Epithelial cell of proximal tubule (primary cell): ENCODE measurements around the gene DYNLT1. TPM values are rescaled to one million over a fixed set of nuclear protein-coding genes. Genes with fewer than 3 reads are reported as not detected.
"Not testable (repeated sequence)": the region's sequence is repeated elsewhere in the genome, so short reads cannot be mapped to it uniquely, and the experiment has no call there.

Source experiments
- DNase-seq: peaks from one replicate; pipeline ENCODE4 v3.0.0-alpha.2; 2011; ENCODE audit warnings: low read depth
- H3K4me3 ChIP-seq: 2 replicates; pipeline ENCODE4 v1.5.1; 2011; ENCODE audit warnings: low read depth, mild to moderate bottlenecking, low read length
- total RNA-seq: library from RNA; depleted of rRNA; stranded (reverse); fragments of >200 nt; gene quantifications from 2 replicates; pipeline ENCODE4 v1.2.3, GENCODE V29; 2015
- TF ChIP-seq, protein P1 (sequence below): conservative IDR thresholded peaks from 2 replicates; pipeline ENCODE4 v1.5.1; 2012; ENCODE audit warnings: low read depth, mild to moderate bottlenecking, low read length

The DYNLT1 gene
- total RNA-seq, 1 donor from 2014 or later, result 295 TPM

GRCh38 chr6:158654498-158654897 is 10.0 kb upstream of the DYNLT1 start:
- TF ChIP-seq, protein P1, sequence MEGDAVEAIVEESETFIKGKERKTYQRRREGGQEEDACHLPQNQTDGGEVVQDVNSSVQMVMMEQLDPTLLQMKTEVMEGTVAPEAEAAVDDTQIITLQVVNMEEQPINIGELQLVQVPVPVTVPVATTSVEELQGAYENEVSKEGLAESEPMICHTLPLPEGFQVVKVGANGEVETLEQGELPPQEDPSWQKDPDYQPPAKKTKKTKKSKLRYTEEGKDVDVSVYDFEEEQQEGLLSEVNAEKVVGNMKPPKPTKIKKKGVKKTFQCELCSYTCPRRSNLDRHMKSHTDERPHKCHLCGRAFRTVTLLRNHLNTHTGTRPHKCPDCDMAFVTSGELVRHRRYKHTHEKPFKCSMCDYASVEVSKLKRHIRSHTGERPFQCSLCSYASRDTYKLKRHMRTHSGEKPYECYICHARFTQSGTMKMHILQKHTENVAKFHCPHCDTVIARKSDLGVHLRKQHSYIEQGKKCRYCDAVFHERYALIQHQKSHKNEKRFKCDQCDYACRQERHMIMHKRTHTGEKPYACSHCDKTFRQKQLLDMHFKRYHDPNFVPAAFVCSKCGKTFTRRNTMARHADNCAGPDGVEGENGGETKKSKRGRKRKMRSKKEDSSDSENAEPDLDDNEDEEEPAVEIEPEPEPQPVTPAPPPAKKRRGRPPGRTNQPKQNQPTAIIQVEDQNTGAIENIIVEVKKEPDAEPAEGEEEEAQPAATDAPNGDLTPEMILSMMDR, result no peak
- DNase-seq, result no peak

GRCh38 chr6:158653577-158654354 is 9.2 kb upstream of the DYNLT1 start:
- no peak for DNase-seq
- TF ChIP-seq, protein P1, result no peak
- H3K4me3 ChIP-seq, result no peak overlapping the region

More at GRCh38 chr6:158654498-158654897, 10.0 kb upstream of the DYNLT1 start:
- no peak overlapping the region for H3K4me3 ChIP-seq

DNA sequence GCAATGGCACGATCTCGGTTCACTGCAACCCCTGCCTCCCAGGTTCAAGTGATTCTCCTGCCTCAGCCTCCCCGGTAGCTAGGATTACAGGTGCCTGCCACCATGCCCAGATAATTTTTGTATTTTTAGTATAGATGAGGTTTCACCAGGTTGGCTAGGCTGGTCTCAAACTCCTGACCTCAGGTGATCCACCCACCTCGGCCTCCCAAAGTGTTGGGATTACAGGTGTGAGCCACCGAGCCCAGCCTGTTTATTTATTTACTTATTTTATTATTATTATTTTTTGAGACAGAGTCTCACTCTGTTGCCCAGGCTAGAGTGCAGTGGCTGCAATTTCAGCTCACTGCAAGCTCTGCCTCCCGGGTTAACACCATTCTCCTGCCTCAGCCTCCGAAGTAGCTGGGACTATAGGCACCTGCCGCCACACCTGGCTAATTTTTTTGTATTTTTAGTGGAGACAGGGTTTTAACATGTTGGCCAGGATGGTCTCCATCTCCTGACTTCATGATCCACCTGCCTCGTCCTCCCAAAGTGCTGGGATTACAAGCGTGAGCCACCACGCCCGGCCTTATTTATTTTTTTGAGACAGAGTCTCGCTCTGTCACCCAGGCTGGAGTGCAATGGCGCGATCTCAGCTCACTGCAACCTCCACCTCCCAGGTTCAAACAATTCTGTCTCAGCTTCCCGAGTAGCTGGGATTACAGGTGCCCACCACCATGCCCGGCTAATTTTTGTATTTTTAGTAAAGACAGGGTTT is 7.6 kb upstream of the DYNLT1 start:
- DNase-seq, H3K4me3 ChIP-seq: not testable (repeated sequence)

DNA sequence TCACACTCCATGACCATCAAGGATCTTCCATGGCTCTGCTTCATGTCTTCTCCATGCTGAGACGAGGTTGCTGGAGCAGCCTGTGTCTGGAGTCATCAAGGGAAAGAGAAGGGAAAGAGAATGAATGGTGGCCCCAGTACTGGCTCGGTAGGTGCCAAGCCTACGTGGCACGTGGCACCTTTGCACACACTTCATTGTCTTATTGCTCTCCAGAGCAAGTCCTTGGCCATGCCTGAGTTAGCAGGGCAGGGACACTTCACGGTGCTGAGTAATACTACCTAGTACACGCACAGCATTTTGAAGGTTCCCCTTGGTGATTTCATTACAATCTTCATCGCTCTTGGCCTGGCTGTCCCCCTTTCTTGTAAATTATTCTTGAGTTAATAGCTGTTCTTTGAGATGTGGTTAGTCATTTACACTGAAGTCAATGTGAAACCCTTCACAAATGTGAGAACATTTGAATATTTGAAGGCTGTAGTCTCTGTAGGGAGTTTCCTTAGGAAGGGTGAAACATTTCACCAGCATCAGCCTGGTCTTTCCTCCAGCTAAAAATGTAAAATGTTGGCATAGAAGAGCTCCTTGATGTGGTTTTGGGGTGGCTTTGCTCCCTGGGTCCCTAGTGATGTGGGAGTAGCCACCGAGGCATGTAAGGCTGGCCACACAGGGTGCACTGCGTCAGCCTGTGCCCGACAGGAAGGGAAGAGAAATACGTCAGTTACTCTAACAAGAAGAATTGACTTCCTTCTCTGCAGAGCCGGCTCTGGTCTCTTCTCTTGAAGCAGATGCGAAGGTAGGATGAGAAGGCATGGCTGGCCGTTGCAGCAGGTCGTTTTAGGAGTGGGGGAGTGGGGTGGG is 5.0 kb upstream of the DYNLT1 start, which contains the start of gene SYTL3:
Gene SYTL3, plus strand, starts transcription at position 766 of the 855 bp plus-strand sequence. CDS start 13,215 bp downstream, outside the sequence.
- DNase-seq, result peak; percentile 95
- TF ChIP-seq, protein P1, result no peak
- peak within 1 kb of the TSS; percentile 51 for H3K4me3 ChIP-seq

DNA sequence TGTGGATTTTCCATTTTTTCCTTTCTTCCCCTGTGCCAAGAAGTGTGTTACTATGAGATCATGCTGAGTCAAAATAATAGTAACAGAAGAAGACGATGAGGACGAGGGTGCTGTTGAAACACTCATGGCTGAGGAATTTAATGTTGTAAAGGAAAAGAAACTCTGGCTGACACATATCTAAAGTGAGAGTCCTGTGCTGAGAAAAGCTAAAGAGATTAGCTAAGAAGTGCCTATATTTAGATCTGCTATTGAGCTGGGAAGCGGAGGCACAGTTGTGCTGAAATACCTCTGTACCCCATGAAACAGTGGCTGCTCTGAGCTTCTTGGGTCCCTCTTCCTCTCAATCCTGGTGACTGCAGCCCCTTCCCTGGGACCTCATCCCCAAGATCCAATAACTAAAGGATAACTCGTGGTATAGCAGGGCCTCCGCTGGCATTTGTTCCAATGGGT is 4.2 kb upstream of the DYNLT1 start:
- TF ChIP-seq, protein P1, result no peak
- DNase-seq, result peak; percentile 80
- H3K4me3 ChIP-seq, result no peak overlapping the region

- H3K4me3 ChIP-seq, result no peak overlapping the region
- TF ChIP-seq, protein P1, result no peak
- no peak for DNase-seq
Measured at GRCh38 chr6:158647501-158647900, 3.0 kb upstream of the DYNLT1 start.
